ENCODE measurements around the gene CFHR4.
"Not testable (repeated sequence)": the region's sequence is repeated elsewhere in the genome, so short reads cannot be mapped to it uniquely, and the experiment has no call there.

CFHR4 gene

GRCh38 chr1:196866974-196867373, 20.9 kb upstream of the CFHR4 start:
- no peak for TF ChIP-seq CTCF (IDR thresholded peaks at IDR 0.05; ENCODE audit: low read depth, low read length)
- no peak overlapping the region for H3K4me3 ChIP-seq (ENCODE audit: low read depth, low read length)

GRCh38 chr1:196873385-196873784, 14.5 kb upstream of the CFHR4 start:
- H3K4me3 ChIP-seq (ENCODE audit: low read depth, low read length): no peak overlapping the region
- TF ChIP-seq CTCF (IDR thresholded peaks at IDR 0.05; ENCODE audit: low read depth, low read length): no peak

- no peak overlapping the region for H3K4me3 ChIP-seq (ENCODE audit: low read depth, low read length)
- TF ChIP-seq CTCF (IDR thresholded peaks at IDR 0.05; ENCODE audit: low read depth, low read length): no peak
Measured at GRCh38 chr1:196875935-196876334, 11.9 kb upstream of the CFHR4 start.

GRCh38 chr1:196877964-196878363, 9.9 kb upstream of the CFHR4 start:
- no peak for TF ChIP-seq CTCF (IDR thresholded peaks at IDR 0.05; ENCODE audit: low read depth, low read length)
- no peak overlapping the region for H3K4me3 ChIP-seq (ENCODE audit: low read depth, low read length)

- H3K4me3 ChIP-seq (ENCODE audit: low read depth, low read length): not testable (repeated sequence)
Measured at GRCh38 chr1:196886560-196886959, 1.3 kb upstream of the CFHR4 start.

GRCh38 chr1:196890668-196891067, 2.8 kb downstream of the CFHR4 start:
- TF ChIP-seq CTCF (IDR thresholded peaks at IDR 0.05; ENCODE audit: low read depth, low read length): no peak
- H3K4me3 ChIP-seq (ENCODE audit: low read depth, low read length): no peak overlapping the region

- H3K4me3 ChIP-seq (ENCODE audit: low read depth, low read length): no peak overlapping the region
- no peak for TF ChIP-seq CTCF (IDR thresholded peaks at IDR 0.05; ENCODE audit: low read depth, low read length)
Measured at GRCh38 chr1:196891251-196891650, 3.4 kb downstream of the CFHR4 start.

GRCh38 chr1:196896355-196896754, 8.5 kb downstream of the CFHR4 start:
- no peak overlapping the region for H3K4me3 ChIP-seq (ENCODE audit: low read depth, low read length)
- no peak for TF ChIP-seq CTCF (IDR thresholded peaks at IDR 0.05; ENCODE audit: low read depth, low read length)

Data from WI38 (cell line).